RWPE2 (cell line): Measurements from ENCODE around the gene CA9.

Experiments
- ATAC-seq: fragments of 200-7000 bp; cut with Tn5 transposase; 3 replicates; pipeline ENCODE4 v1.9.1; 2021; ENCODE audit warnings: low read depth
- DNase-seq: peaks from one replicate; pipeline ENCODE4 v3.0.0-alpha.2; 2020; ENCODE audit warnings: low spot score
- H3K27ac ChIP-seq: fragments of 450-650 bp; 2 replicates; pipeline ENCODE4 v1.5.1; 2017; ENCODE audit warnings: mild to moderate bottlenecking; ENCODE audit not compliant: poor library complexity, severe bottlenecking
- H3K27me3 ChIP-seq: fragments of 250-450 bp; sonication (Bioruptor Pico); 2 replicates; pipeline ENCODE4 v1.5.1; 2021; ENCODE audit warnings: mild to moderate bottlenecking, moderate library complexity; ENCODE audit not compliant: insufficient read depth, poor library complexity, severe bottlenecking
- H3K36me3 ChIP-seq: fragments of 250-450 bp; sonication (Bioruptor Pico); 2 replicates; pipeline ENCODE4 v1.5.1; 2020; ENCODE audit warnings: low read depth, mild to moderate bottlenecking, moderate library complexity
- H3K4me1 ChIP-seq: fragments of 250-450 bp; sonication (Bioruptor Pico); 2 replicates; pipeline ENCODE4 v1.5.1; 2021; ENCODE audit warnings: mild to moderate bottlenecking, moderate library complexity; ENCODE audit not compliant: insufficient read depth, poor library complexity, severe bottlenecking
- H3K4me3 ChIP-seq: fragments of 250-450 bp; sonication (Bioruptor Pico); 2 replicates; pipeline ENCODE4 v1.5.1; 2021; ENCODE audit warnings: mild to moderate bottlenecking, moderate library complexity; ENCODE audit not compliant: severe bottlenecking
- H3K9me3 ChIP-seq: fragments of 250-450 bp; sonication (Bioruptor Pico); 2 replicates; pipeline ENCODE4 v1.5.1; 2021; ENCODE audit warnings: mild to moderate bottlenecking, moderate library complexity; ENCODE audit not compliant: severe bottlenecking
- CTCF ChIP-seq: fragments of 450-650 bp; IDR thresholded peaks from one replicate; pipeline ENCODE4 v1.5.1; 2017; ENCODE audit warnings: mild to moderate bottlenecking, moderate library complexity; ENCODE audit not compliant: poor library complexity, severe bottlenecking

CA9 gene

DNA sequence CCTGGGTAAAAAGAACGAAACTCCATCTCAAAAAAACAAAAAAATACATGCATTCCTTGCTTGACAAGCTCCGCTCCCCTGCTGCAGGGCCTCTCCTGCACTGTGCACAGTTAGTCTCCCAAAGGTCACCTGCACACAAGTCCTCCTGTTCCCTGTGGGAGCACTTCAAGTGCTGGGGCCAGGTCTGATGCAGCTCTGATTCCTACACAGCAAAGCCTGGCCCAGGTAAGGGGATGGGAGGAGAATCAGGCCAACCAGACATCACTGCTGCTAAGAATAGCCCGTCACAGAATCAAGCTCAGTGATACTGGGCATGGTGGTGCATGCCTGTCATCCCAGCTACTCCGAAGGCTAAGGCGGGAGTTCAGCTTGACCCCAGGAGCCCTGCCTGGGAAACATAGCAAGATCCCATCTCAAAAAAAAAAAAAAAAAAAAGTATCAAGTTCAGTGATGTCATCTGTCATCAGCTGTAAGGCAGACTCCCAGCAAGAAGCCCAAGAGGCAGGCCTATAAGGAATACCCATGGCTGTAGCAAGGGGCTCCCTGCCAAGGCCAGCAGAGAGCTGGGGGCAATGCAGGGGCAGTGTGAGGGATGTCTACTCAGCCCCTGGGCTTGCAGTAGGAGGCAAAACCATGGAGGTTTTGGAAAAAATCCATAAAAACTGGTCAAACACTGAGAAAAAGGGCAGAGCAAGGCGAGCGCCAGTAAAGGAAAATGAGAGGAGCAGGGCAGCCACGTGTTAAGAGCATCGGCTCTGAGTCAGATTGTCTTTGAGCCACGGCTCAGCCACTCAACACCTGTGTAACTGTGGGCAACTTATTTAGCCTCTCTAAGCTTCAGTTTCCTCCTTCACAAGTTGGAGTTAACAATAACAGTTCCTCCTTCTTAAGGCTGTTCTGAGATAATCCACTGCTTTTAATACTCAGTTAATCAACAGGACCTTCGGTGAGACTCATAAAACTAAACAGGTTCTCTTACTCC is 12.8 kb downstream of the CA9 start:
- peaks cover 69% of the 10 kb centered on the region for H3K36me3 ChIP-seq
- H3K27me3 ChIP-seq = no peaks in the 10 kb centered on the region
- H3K4me3 ChIP-seq = no peak overlapping the region
- DNase-seq = no peak
- H3K9me3 ChIP-seq = no peaks in the 10 kb centered on the region
- TF ChIP-seq CTCF = no peak
- H3K4me1 ChIP-seq = peaks cover 14% of the 10 kb centered on the region
- peak overlapping the region; percentile 92 for H3K27ac ChIP-seq
- ATAC-seq = no peak

DNA sequence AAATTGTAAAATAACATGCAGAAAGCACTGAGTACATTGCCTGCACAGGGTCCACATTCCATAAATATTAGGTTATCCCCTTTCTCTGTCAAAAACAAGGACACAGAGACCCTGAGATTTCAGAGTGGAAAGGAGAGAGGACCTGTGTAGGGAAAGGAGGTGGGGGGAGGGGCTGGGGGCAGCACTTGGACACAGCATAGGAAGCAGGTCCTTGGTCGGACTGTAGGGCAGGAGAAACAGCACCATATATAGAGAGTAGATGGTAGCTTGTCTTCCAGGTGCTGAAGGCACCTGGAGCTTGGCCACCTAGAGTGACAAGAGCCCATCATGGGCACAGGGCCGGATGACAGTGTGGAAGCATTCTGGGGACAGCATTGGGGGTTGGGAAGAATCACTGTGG is 13.6 kb downstream of the CA9 start:
- ATAC-seq (no peak), DNase-seq (no peak)
- H3K27ac ChIP-seq = peak overlapping the region; percentile 92
- peaks cover 14% of the 10 kb centered on the region for H3K4me1 ChIP-seq
- TF ChIP-seq CTCF = no peak
- H3K27me3 ChIP-seq = no peaks in the 10 kb centered on the region
- H3K36me3 ChIP-seq = peaks cover 63% of the 10 kb centered on the region
- no peaks in the 10 kb centered on the region for H3K9me3 ChIP-seq
- H3K4me3 ChIP-seq = no peak overlapping the region

DNA sequence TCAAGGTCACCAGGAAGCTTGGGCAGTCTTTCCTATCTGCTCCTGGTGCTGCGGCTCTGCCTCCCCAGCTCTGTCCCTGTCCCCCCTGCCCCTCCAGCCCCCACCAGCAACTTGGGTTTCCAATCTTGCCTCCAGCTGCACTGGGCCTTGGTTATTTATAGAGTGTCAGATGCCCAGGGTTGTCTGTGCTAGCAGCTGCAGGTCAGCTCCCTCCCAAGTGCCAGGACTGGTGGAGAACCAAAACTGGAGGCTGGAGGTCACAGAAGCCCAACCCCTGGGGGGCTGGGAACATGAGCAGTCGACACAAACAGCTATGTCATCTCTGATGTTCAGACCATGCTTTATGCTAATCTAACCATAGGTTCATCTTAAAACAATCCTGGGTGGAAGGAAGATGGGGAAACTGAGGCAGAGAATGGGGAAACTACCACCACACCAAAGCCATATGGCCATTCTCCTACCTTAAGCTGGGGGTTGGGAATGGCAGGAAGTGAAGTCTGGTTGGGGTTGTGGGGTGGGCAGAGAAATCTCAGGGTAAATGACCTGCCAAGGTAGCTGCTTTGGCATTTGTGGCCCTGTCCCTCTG is 14.3 kb downstream of the CA9 start:
- Histone ChIP-seq H3K27me3 (no peaks in the 10 kb centered on the region), H3K4me3 (peak overlapping the region; percentile 54), H3K4me1 (peaks cover 14% of the 10 kb centered on the region), H3K36me3 (peaks cover 55% of the 10 kb centered on the region), H3K27ac (peak overlapping the region; percentile 92), H3K9me3 (no peaks in the 10 kb centered on the region)
- ATAC-seq (no peak), DNase-seq (no peak)
- no peak for TF ChIP-seq CTCF

GRCh38 chr9:35688558-35689541 is 15.1 kb downstream of the CA9 start:
- Histone ChIP-seq H3K27me3 (no peaks in the 10 kb centered on the region), H3K27ac (peak overlapping the region; percentile 92), H3K4me3 (peak overlapping the region; percentile 54), H3K4me1 (peaks cover 14% of the 10 kb centered on the region), H3K9me3 (no peaks in the 10 kb centered on the region), H3K36me3 (peaks cover 47% of the 10 kb centered on the region)
- no peak for TF ChIP-seq CTCF
- ATAC-seq = peak; percentile 57
- DNase-seq = no peak
